Measurements from ENCODE around the gene GRAP2. TPM values are rescaled to one million over a fixed set of nuclear protein-coding genes. Genes with fewer than 3 reads are reported as not detected.

Gene GRAP2
- total and polyA plus RNA-seq, 3 donors from 2014 or later = 5.0 to 6.1 (median 5.3) TPM

DNA sequence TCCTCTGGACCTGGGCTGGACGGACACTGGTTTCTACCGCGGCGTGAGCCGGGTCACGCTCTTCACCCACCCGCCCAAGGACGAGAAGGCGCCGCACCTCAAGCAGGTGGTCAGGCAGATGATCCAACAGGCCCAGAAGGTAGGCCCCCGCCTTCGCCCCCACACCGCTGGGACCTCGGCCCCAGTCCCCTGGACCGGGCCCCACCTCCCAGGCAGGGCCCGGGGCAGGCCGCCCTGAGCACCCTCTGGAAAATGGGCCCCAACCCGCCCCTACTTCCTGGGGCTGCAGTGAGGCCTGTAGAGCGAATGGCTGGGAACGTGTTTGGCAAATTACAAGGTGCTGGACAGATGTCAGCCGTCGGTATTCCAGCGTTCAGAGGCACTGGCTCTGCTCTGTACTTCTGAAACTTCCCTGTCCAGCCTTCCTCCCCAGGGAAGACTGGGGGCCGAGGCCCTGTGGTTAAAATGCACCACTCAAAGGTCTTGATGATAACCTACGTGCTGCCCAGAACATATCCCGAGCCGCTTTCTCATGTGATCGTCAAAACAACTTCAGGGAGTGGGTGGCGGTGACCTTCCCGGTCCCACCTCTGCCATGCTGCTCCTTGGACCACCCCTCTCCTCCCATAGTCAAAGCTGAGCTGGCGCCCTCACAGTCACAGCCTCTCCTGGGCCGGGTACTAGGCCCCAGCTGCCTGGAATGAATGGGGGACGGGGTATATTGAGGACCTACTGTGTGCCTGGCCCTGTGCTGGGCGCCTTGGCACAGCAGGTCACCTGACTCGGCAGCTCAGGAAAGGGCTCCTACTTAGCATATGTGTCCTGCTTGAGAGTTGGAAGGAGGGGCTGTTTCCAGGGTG, 94.7 kb downstream of the GRAP2 start:
- Histone ChIP-seq H3K4me1 (peaks cover 37% of the 10 kb centered on the region), H3K4me3 (peak overlapping the region; percentile 50 to 56), H3K36me3 (ENCODE audit: low read depth, missing control alignments) (no peaks in the 10 kb centered on the region), H3K27ac (peak overlapping the region; percentile 76 to 94), H3K27me3 (no peaks in the 10 kb centered on the region), H3K9me3 (no peaks in the 10 kb centered on the region)
- intact Hi-C loops (cut with DNase I; ENCODE audit: low total_unique reads) = no loop called here
- DNase-seq = peak; percentile 59
- TF ChIP-seq, protein P1, sequence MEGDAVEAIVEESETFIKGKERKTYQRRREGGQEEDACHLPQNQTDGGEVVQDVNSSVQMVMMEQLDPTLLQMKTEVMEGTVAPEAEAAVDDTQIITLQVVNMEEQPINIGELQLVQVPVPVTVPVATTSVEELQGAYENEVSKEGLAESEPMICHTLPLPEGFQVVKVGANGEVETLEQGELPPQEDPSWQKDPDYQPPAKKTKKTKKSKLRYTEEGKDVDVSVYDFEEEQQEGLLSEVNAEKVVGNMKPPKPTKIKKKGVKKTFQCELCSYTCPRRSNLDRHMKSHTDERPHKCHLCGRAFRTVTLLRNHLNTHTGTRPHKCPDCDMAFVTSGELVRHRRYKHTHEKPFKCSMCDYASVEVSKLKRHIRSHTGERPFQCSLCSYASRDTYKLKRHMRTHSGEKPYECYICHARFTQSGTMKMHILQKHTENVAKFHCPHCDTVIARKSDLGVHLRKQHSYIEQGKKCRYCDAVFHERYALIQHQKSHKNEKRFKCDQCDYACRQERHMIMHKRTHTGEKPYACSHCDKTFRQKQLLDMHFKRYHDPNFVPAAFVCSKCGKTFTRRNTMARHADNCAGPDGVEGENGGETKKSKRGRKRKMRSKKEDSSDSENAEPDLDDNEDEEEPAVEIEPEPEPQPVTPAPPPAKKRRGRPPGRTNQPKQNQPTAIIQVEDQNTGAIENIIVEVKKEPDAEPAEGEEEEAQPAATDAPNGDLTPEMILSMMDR (IDR thresholded peaks at IDR 0.05) = no peak
- TF ChIP-seq POLR2A (IDR thresholded peaks at IDR 0.05) = no peak
- 32 to 33% methylated on average over 10 to 24 of the region's 35 CpGs for WGBS, 2 donors

GRCh38 chr22:39996732-39997131, 95.8 kb downstream of the GRAP2 start:
- no peak for DNase-seq
- 47 to 59% methylated on average over 3 of the region's 3 CpGs for WGBS, 2 donors
- H3K4me3 ChIP-seq = no peak overlapping the region
- no peaks in the 10 kb centered on the region for H3K9me3 ChIP-seq
- peak overlapping the region; percentile 76 to 94 for H3K27ac ChIP-seq
- no peaks in the 10 kb centered on the region for H3K36me3 ChIP-seq (ENCODE audit: low read depth, missing control alignments)
- TF ChIP-seq POLR2A (IDR thresholded peaks at IDR 0.05) = no peak
- TF ChIP-seq, protein P1 (IDR thresholded peaks at IDR 0.05) = no peak
- peaks cover 37% of the 10 kb centered on the region for H3K4me1 ChIP-seq
- intact Hi-C loops (cut with DNase I; ENCODE audit: low total_unique reads) = no loop called here
- H3K27me3 ChIP-seq = no peaks in the 10 kb centered on the region

DNA sequence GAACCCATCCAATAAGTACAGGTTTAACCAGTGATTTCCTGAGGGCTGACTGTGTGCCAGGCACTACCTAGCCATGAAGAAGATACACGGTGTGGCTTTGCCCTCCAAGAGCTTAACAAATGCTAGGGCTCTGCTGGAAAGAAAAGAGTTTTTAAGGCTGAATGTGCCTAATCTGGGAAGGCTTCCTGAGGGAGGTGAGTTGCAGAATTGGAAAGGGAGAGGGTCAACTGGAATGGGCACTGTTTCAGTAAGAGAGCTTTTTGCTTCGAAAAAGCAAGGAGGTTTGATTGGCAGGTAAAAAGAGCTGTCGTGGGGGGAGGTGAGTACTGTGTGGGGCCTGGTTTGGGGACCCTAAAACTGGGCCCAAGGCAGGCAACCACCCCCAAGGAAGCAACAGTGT, 96.5 kb downstream of the GRAP2 start:
- no peak for DNase-seq
- peaks cover 37% of the 10 kb centered on the region for H3K4me1 ChIP-seq
- H3K27me3 ChIP-seq = no peaks in the 10 kb centered on the region
- WGBS, 2 donors = 90% methylated on average over 3 of the region's 3 CpGs
- H3K27ac ChIP-seq = peak overlapping the region; percentile 76 to 94
- intact Hi-C loops (cut with DNase I; ENCODE audit: low total_unique reads) = no loop called here
- H3K4me3 ChIP-seq = no peak overlapping the region
- no peaks in the 10 kb centered on the region for H3K9me3 ChIP-seq
- TF ChIP-seq, protein P1 (IDR thresholded peaks at IDR 0.05) = no peak
- no peak for TF ChIP-seq POLR2A (IDR thresholded peaks at IDR 0.05)
- H3K36me3 ChIP-seq (ENCODE audit: low read depth, missing control alignments) = no peaks in the 10 kb centered on the region

DNA sequence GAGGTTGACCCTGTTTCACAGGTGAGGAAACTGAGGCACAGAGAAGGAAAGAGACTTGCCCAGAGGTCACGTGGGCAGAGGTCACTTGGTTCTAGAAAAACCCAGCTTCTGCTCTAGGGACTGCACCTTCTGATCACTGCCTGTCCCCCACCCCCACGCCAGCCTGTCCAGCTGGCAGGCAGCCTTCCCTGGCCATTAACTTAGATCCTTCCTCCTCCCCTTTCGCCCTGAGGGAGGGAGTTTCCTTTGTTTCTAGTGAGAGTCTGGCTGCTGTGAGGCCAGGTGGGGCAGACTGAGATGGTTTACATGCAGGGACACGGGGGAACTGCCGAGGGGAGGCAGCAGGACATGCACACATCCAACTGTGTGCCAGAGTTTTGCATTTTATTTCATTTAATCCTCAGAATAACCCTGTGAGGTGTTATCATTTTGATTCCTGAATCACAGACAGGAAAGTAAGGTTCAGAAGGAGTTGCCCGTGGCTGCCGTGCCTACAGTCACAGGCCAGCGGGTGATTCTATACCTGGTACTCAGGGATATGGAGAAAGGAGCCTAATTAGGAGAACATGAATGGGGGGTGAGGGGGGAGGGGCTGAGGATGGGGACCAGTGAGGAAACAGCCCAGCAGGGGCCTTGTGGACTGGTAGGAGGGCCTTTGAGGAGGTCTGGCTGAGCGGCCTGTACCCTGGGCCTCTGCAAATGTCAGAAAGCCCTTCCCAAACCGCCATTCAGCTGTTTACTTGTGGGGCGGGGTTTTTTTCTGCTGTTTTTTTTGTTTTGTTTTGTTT, 97.2 kb downstream of the GRAP2 start:
- H3K4me3 ChIP-seq = no peak overlapping the region
- peak; percentile 91 for DNase-seq
- peak overlapping the region; percentile 76 to 94 for H3K27ac ChIP-seq
- H3K9me3 ChIP-seq = no peaks in the 10 kb centered on the region
- TF ChIP-seq, protein P1 (IDR thresholded peaks at IDR 0.05) = no peak
- TF ChIP-seq POLR2A (IDR thresholded peaks at IDR 0.05) = no peak
- 49 to 68% methylated on average over 11 of the region's 11 CpGs for WGBS, 2 donors
- H3K27me3 ChIP-seq = no peaks in the 10 kb centered on the region
- intact Hi-C loops (cut with DNase I; ENCODE audit: low total_unique reads) = no loop called here
- peaks cover 39% of the 10 kb centered on the region for H3K4me1 ChIP-seq
- no peaks in the 10 kb centered on the region for H3K36me3 ChIP-seq (ENCODE audit: low read depth, missing control alignments)
